NCI-H2196 (cell line): Measurements from ENCODE around the gene HECW1.

Experiments used
- DNase-seq: peaks from one replicate; lab custom pipeline; 2025; ENCODE audit not compliant: unreplicated experiment; lab: John Stamatoyannopoulos, UW

Gene HECW1

DNA sequence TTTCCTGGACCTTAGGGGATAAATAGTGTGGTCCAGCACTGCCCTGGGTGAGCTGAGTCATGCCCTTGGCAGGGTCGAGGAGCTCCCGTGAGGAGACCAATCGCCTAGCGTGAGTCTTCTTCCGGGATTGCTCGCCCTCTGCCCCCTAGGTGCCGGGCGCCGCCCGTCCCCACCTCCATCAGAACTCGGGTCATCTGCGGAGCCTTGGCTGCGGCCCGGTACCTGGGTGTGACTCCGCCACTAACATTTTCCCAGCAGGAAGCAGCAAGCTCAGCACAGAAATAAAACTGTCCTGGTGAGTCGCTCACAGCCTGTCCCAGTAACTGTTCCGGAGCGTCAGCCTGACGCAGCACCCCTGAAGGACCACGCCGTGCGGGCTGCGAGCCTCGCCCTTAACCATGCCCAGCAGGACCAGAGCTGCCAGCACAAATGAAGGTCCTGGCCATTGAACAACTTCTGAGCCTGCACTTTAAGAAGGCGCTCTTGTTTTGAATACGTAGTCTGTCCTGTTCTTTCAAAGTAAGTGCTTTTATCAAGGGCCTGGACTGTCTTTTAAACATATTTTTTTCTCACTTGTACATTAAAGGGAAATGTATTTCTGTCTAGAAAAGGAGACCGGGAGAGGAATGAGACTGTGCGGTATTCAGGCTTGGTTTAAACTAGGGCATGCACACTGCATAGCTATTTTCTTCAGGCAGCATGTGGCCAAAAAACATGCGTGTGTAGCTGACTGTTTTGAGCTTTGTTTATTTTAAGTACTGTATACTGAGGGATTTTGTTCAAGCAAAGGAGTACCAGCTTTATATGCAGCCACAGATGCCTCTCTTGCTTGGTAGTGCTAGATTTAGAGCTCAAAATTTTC lies 136.7 kb downstream of the HECW1 start:
- no peak for DNase-seq

DNA sequence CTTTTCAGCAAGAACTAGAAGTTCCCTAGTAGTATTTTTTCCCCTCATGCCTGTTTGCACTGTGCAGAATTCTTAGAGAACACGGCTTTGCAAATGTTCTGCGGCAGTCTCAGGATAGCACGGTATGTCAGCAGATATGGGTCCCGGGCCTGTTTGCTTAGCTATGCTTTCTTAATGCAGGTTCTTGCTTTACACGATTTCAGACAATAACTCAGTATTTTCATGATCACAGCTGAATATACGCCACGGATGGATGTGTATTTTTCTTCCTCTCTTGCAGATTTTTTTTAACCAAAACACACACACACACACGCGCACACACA lies 137.3 kb downstream of the HECW1 start:
- no peak for DNase-seq

DNA sequence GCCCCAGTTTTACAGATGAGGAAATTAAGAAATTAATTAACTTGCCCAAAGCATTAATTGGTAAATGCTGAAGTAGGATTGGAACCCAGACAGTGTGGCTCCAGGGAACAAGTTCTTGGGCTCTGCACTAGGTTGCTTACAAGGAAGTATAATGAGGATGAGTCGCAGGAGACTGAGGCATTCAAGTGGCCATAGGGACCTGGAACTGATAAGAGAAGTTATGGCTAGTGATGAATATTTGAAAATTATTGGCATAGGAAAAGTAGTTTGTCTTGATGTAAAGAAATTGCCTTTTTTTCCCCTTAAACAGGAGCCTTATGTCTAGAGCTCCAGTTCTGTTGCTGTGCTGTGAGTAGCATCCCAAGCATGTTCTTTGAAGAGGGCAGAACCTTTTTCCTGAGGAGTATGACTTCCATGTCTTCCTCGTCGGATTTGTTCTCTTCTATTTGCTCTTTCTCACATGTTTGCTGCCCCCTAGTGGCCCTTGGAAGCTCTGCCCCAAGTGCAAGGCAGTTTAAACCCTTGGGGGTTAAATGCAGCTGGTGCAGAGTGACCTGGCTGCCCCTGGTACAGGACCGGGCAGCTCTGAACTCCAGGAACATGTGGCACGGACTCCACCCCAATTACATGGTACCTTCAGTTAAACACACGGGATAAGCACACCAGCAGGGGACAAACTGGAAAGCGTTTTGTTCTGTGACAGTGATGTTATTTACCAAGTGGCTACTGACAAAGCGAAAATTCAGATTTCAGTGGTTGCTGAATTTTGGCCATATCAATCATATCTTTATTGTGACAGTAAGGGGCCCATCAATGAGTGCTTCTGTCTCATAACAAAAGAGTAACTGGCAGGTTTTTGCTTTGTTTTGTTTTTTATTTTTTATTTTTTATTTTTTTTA lies 148.8 kb downstream of the HECW1 start:
- DNase-seq = peak; percentile 78

DNA sequence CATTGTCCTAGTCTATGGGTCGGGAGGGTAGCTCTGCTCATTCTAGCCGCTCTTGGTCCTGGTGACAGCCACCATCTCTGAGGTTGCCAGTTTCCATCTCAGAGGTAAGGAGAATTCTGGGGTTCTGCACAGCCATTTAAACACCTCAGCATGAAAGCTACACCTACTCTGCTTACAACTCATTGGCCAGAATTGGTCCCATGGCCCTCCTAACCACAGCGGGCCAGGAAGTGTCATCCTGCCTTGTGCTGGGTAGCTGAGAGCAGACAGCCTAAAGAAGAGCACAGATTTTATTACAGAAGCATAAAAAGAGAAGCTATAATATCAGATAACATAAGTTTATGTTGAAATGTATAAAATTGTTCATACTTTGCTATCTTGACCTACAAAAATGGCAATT lies 152.7 kb downstream of the HECW1 start:
- no peak for DNase-seq

DNA sequence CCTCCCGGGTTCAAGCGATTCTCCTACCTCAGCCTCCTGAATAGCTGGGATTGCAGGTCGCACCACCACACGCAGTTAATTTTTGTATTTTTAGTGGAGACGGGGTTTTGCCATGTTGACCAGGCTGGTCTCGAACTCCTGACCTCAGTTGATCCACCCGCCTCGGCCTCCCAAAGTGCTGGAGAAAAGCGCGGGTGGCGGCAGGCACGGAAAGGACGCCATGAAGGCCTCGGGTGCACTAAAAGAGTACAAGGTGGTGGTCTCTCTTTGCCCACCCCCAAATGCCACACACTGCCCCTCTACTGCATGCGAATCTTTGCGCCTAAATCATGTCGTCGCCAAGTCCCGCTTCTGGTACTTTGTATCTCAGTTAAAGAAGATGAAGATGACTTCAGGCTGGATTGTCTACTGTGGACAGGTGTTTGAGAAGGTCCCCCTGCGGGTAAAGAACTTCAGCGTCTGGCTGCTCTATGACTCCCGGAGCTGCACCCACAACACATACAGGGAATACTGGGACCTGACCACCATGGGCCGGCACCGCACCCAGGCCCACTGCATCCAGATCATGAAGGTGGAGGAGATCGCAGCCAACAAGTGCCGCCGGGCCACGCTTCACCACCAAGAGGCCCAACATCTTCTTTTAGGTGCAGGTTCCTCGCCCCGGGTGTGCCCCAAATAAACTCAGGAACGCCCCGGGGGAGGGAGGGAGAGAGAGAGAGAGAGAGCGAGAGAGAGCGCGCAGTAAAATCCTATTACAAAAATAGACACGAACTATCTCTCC lies 161.7 kb downstream of the HECW1 start:
- DNase-seq = no peak

DNA sequence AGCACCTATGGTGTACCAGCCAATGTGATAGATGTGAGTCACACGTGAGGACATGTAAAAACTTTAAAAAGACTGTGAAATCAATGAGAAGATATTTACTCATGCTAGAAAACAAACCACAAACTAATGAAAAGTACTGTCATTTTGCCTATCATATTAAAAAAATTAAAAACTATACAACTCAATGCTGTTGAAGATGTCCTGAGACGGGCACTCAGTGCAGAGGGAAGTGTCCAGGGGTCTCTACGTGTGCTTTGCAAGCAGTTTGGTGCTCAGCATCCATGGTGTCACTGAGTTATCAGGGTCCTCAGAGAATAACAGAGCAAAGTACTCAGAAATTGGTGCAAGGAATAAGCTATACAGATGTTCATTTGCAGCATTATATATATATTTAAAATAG lies 162.3 kb downstream of the HECW1 start:
- DNase-seq = no peak

DNA sequence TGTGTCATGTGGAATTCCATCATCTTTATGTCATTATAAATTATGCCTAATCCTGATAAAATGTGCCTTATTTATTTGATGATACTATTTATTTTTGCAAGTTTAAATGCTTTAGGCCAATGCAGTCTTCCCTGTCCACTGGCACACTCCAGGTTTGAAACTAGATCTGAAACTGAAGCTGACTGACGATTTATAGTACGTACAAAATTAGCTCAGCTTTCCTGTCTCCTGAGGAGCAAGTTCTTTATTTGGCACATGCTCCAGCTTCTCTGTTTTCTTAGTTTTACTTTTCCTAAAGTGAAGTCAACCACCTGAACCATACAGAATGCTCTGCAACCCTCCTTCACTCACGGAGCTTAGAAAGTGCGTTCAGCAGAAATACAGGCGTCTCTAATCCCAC lies 164.1 kb downstream of the HECW1 start:
- no peak for DNase-seq

DNA sequence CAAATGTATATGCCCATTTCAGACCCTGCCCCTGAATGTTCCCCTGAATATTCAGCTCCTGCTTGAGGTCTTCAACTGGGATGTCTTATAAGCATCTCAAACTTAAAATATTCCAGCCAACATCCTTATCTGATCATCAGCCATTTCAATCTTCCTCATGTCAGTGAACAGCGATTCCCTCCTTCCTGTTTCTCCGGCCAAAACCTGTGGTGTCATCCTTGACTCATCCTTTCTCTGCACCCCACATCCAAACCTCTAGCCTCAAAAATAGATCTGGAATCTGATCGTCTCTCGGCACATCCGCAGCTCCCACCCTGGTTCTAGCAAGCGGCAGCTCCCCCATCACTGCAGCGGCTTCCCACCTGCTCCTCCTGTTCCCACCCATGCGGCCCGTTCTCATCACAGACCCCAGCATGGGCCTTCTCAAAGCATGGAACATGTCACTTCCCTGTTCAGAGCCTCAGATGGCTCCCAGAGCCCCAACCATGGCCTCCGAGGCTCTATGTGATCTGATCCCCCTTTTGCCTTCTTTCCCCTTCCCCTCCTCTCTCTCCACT lies 165.7 kb downstream of the HECW1 start:
- no peak for DNase-seq

DNA sequence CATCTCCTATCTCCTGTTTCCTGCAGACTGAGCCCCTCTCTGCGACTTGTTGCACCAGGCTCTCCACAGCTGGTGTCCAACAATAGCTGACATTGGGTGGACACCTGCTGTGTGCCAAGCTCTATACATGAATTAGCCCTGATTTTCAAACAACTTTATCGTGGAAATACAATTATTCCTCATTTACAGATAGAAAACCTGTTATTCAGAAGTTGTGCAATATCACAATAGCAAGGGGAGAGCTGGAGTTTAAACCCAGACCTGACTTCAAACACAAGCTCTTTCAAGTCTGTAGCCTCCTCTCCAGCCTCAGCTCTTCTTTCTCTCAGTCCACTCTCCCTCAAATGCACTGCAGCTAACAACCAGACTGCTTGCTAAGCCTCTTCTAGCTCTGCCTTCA lies 168.8 kb downstream of the HECW1 start:
- no peak for DNase-seq

DNA sequence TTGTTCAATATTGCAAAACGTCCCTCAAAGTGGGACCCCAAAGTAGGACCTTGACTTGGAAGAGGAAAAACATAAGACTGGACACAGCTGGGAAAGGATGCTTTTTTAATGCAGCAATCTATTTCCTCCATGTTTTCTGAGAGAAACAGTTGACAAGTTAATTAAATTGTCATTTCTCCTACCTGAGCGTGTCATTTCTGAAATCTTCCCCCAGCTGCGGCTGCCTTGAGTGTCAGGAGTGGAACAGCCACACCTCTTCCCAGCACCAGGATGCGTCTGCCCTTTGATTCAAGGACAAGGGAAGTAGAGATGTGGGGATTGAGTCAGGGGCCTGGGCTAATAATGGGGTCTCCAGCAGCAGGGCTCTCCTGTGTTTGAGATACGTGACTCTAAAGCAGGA lies 171.3 kb downstream of the HECW1 start:
- DNase-seq = no peak

DNA sequence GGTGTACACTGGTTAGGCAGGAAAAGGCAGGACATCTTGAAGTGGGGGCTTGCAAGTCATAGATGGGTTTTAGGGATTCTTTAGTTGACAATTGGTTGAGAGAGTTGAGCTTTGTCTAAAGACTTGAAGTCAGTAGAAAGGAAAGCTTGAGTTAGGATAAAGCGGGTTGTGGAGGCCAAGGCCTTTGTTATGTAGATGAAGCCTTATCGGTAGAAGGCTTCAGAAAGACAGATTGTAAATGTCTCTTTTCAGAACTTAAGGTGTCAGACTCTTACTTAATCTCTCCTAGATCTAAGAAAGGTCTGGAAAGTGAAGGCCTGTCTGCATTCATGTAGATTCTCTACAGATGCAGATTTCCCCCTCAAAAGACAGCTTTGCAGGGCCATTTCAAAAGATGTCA lies 177.4 kb downstream of the HECW1 start:
- DNase-seq = no peak

DNA sequence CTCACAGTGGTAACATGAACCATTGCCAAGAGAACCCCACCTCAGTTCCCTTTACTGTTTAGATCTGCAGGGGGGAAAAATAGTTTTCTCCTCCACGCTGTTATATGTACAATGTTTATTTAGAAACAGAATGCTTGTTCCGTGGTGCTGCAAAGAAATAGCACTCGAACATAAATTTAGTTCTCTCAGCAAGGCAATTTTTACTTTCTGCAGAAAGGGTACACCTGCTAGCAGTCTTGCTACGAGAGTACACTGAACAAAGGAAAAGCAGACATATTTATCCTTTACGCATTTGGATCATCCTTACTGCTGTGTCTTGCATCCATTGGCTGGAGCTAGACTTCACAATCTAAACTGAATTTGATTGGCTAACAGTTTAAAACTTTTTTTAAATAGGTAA lies 178.5 kb downstream of the HECW1 start:
- no peak for DNase-seq

DNA sequence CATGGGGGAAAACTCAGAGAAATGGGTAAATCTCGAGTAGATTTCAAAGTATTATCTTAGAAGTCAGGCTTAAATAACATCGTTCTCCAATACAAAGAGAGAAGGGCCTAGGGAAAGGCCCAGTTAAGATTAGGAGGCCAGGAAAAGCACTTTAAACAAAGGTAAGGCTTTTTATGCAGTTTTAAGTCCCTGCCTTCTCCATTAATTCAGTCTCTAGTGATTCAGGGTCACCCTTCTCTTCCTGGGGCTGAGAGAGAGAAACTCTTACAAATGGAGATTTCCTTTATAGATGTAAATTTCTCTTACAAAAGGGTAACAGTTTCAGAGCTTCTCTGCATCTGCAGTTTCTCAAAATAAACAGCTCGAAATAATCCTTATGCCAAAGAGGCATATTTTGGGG lies 179.3 kb downstream of the HECW1 start:
- no peak for DNase-seq

DNA sequence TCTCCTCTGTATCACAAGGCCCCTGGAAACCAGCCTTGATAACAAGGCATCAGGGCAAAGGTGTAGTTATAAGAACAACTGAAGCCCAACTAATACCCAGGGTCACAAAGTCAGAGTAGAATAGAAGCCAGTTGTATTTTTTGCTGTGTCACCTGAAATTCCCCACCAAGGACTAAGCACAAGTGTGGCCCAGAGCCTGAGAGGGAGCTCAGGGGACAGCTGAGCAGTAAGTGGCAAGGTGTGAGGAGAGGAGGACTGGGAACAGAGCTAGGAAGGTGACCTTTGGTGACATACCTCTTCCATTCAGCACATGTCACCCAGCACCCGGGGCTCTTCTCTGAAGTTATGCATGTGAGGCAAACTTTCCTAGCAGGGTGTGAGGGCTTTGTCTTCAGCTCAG lies 179.9 kb downstream of the HECW1 start:
- DNase-seq = no peak

DNA sequence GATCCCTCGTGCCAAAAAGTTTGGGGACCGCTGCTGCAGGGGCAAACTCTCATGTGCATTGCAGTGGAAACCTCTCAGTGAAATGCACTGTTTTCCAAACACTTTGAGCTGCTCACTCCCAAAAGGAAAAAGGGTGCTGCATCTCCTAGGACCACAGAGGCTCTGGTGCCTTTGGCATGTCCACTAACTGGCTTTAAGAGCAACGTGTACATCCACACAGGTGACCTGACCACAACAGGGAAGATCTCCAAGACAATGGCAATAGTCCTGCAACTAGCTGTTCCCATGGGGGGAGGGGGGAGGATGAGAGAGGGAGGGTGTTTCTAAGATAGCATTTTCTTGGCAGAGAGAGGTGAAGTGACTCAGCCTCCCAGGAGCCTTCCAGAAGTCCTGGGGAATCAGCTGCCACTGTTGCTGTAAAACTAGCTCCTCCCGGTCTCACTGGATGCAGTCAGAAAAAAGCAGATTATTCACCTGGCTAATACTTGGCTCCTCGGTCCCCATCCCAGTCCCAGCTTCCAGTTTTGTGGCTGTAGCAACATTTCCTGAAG lies 181.7 kb downstream of the HECW1 start:
- no peak for DNase-seq

DNA sequence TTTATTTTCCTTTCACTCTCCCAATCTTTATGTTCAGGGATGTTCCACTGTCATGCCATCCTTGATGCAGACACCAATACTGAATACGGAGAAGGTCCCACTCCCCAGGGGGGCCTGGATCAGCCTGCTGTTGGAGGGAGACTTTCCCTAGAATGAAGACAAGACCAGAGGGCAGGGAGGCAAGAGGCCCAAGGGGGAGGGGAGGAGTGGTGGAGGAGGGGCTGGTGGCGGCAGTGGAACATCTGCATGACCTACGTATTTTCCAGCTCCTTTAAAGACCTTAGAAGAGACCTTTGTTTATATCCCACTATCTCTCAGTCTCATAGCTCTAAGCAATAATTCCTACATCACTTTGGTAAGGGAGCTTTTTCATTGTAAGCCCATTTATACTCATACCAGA lies 183.0 kb downstream of the HECW1 start:
- no peak for DNase-seq

DNA sequence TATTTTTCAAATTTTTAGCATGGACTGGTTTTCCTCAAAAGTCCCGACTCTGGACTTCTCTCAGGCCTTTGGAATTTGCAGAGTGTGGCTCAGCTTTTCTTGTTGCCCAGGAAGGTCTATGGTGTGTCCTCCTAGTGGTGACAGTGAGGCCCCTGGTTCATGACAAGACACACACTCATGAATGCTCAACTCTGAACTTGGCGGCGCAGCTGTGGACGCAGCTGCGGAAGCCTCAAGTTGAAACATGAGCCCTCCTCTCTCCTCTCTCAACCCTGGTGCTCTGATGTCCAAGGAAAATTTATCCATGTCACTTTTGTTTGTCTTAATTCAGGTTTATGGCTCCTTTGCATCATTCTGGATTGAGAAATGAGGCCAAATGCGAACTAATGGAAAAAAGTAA lies 183.9 kb downstream of the HECW1 start:
- no peak for DNase-seq

DNA sequence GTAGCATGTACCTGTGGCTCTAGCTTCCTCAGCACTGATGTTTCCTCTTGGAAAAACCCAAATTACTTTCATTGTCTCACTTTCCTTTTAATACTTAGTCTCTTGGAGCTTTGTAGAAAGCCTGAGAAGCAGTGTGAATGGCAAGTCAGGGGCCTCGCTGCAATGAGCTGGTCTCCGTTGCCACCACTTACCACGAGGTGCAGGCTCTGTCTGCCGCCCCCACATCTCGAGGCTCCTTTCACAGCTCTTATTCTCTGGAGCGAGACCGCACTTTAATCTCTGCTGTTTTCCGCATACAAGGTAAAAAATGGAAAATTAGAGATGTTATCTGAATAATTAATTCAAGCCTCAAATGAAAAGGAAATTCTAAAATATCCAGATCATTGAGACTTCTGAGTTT lies 186.2 kb downstream of the HECW1 start:
- no peak for DNase-seq

DNA sequence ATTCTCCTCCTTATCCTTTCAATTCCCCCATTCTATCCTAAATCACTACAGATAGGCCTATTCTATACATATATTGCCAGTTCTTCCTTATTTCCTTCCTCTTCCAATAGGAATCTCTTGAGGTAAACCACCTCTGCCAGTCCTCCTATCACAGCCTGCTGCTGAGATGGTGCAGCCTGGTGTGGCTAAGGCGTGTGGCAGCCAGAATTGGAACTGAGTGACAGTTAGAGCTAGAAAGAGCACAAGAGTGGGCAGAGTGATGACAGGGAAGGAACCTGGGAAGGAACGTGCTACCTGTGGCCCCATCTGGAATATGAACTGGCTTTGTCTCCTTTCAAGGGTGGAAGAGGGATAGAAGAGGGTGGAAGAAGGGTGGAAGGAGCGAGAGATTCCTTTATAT lies 187.7 kb downstream of the HECW1 start:
- DNase-seq = no peak

DNA sequence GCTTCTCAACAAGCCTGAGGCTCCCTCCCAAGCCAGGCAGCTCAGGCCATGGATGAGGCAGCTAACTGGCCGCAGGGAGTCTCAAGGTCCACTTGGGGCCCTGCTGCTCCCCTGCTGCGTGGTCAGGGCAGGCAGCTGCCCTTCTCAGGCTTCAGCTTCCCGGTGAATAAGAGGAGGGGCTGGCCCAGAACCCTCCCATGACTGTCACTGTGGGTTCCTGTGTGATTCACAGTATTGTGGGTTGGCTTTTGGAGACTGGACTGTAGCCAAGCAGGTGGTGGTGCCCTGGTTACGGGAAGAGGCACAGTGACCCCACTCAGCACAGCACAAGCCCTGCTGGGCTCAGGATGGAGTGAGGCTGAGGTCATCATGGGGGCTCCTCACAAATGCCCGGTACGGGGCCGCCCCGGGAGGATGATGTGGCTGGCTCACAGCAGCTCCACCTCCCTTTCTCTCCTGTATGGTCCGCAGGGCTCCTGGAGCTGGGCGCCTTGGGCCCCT lies 189.8 kb downstream of the HECW1 start:
- DNase-seq = no peak
